ENCODE results near the gene GUK1. TPM values are rescaled to one million over a fixed set of nuclear protein-coding genes. Genes with fewer than 3 reads are reported as not detected.

The GUK1 gene
- total RNA-seq, result 291 and 331 TPM in 2 replicates

GRCh38 chr1:228139931-228140723 lies at the start of gene GUK1:
Gene GUK1 (plus strand): TSS chr1:228140279. CDS start chr1:228140303, 24 bp downstream.

GRCh38 chr1:228102791-228103620 lies 37.1 kb upstream of the GUK1 start, which contains the start of gene C1orf35:
Gene C1orf35 (minus strand): TSS chr1:228103325. CDS start chr1:228103227, 98 bp downstream.

GRCh38 chr1:228109073-228109961 lies 30.8 kb upstream of the GUK1 start, which contains the start of gene MRPL55:
Gene MRPL55 (minus strand): TSS chr1:228109299. CDS start chr1:228108260, 1,039 bp downstream.

GRCh38 chr1:228149406-228150119 lies 9.5 kb downstream of the GUK1 start, which contains the start of gene GJC2:
Gene GJC2 (plus strand): TSS chr1:228149930. CDS start chr1:228157759, 7,829 bp downstream.

GRCh38 chr1:228165372-228166169 lies 25.5 kb downstream of the GUK1 start, which contains the start of gene IBA57:
Gene IBA57 (plus strand): TSS chr1:228165804. CDS start chr1:228165817, 13 bp downstream.

Other genes starting within 250 kb of the GUK1 start
- 0.65 and 4.3 TPM in 2 replicates for gene WNT9A, start 192.3 kb upstream of the GUK1 start, total RNA-seq
- not detected in 2 replicates for gene WNT3A, start 133.3 kb upstream of the GUK1 start, total RNA-seq
- 486 and 543 TPM in 2 replicates for gene ARF1, start 57.6 kb upstream of the GUK1 start, total RNA-seq
- 10.4 and 13.2 TPM in 2 replicates for gene C1orf35, start 37.0 kb upstream of the GUK1 start, total RNA-seq
- gene MRPL55, start 31.0 kb upstream of the GUK1 start, total RNA-seq, result 98.6 and 142 TPM in 2 replicates
- gene GJC2, start 9.7 kb downstream of the GUK1 start, total RNA-seq, result 0.16 and 0.51 TPM in 2 replicates
- 2.4 and 3.0 TPM in 2 replicates for gene IBA57, start 25.5 kb downstream of the GUK1 start, total RNA-seq
- gene OBSCN, start 67.8 kb downstream of the GUK1 start, total RNA-seq, result 3.7 and 17.7 TPM in 2 replicates

Measured in mesangial cell (primary cell).